ENCODE data around the gene SPATA46. TPM values are rescaled to one million over a fixed set of nuclear protein-coding genes. Genes with fewer than 3 reads are reported as not detected.

The SPATA46 gene
- total and polyA plus RNA-seq, 9 of the 15 experiments (the other 6 are each of a cell fraction or from before 2014, with no cell fraction given), result 0.04 to 0.11 TPM; not detected in 7

GRCh38 chr1:162372159-162373071 lies 4.2 kb downstream of the SPATA46 start (continued):
- TF ChIP-seq ZMIZ1 (IDR thresholded peaks at IDR 0.05; ENCODE audit: low read depth in 2 of 2, low read length in 2 of 2) (peak in 1 of 2 experiments; percentile 94; a peak in 2 of 4 replicates), MTF1 (CRISPR knock-in tag; IDR thresholded peaks at IDR 0.05; ENCODE audit: borderline replicate concordance) (no peak), MYC (IDR thresholded peaks at IDR 0.05; ENCODE audit: low read depth, low read length) (peak; percentile 85), MYC (CRISPR knock-in tag; IDR thresholded peaks at IDR 0.05; ENCODE audit: borderline replicate concordance, low read depth) (no peak), CBX3 (IDR thresholded peaks at IDR 0.05; ENCODE audit: borderline replicate concordance in 1 of 2, low read length in 2 of 2) (peak in 1 of 2 experiments; percentile 81; a peak in 2 of 3 replicates), SMARCE1 (IDR thresholded peaks at IDR 0.05) (peak; percentile 97), TCF3 (CRISPR knock-in tag; IDR thresholded peaks at IDR 0.05) (peak; percentile 99), GTF3C2 (IDR thresholded peaks at IDR 0.05; ENCODE audit: borderline replicate concordance, extremely low read depth, insufficient read length) (no peak), MTA1 (IDR thresholded peaks at IDR 0.05; ENCODE audit: borderline replicate concordance) (peak; percentile 80), ZNF445 (CRISPR knock-in tag; IDR thresholded peaks at IDR 0.05; ENCODE audit: low read depth) (0 out of 2 replicates have a peak, but pooled peaks have one; percentile 16), ATF3 (IDR thresholded peaks at IDR 0.05) (no peak), ATF3 (CRISPR knock-in tag; conservative IDR thresholded peaks at IDR 0.05) (0 out of 2 replicates have a peak, but pooled peaks have one; percentile 27), ZNF639 (CRISPR knock-in tag; conservative IDR thresholded peaks at IDR 0.05 in 1 of 2, IDR thresholded peaks at IDR 0.05 in 1 of 2) (peak in 1 of 2 experiments; percentile 79; a peak in 2 of 4 replicates), TCF7 (IDR thresholded peaks at IDR 0.05; ENCODE audit: borderline replicate concordance) (no peak)
- TF ChIP-seq, protein P1, sequence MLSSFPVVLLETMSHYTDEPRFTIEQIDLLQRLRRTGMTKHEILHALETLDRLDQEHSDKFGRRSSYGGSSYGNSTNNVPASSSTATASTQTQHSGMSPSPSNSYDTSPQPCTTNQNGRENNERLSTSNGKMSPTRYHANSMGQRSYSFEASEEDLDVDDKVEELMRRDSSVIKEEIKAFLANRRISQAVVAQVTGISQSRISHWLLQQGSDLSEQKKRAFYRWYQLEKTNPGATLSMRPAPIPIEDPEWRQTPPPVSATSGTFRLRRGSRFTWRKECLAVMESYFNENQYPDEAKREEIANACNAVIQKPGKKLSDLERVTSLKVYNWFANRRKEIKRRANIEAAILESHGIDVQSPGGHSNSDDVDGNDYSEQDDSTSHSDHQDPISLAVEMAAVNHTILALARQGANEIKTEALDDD (IDR thresholded peaks at IDR 0.05), result no peak
